Mesothelial cell of epicardium (in vitro differentiated cells): ENCODE measurements around the gene PERM1. TPM values are rescaled to one million over a fixed set of nuclear protein-coding genes. Genes with fewer than 3 reads are reported as not detected.

Source experiments
- DNase-seq, 2 experiments: peaks; one replicate each; pipeline ENCODE4 v3.0.0; 2021; ENCODE audit warnings: low spot score in 2 of 2; ENCODE audit not compliant: unreplicated experiment in 2 of 2
- H3K27ac Mint-ChIP-seq: 2 replicates; pipeline ENCODE4 v1.8.0; 2021; ENCODE audit warnings: mixed read lengths
- H3K27me3 Mint-ChIP-seq: 2 replicates; pipeline ENCODE4 v1.8.0; 2021; ENCODE audit warnings: low read depth, mixed read lengths
- H3K36me3 Mint-ChIP-seq: 2 replicates; pipeline ENCODE4 v1.8.0; 2021; ENCODE audit warnings: mixed read lengths
- H3K4me1 Mint-ChIP-seq: 2 replicates; pipeline ENCODE4 v1.8.0; 2021; ENCODE audit warnings: mixed read lengths
- H3K4me3 Mint-ChIP-seq: 2 replicates; pipeline ENCODE4 v1.8.0; 2021; ENCODE audit warnings: mild to moderate bottlenecking, moderate library complexity, mixed read lengths
- H3K9me3 Mint-ChIP-seq: 2 replicates; pipeline ENCODE4 v1.8.0; 2021; ENCODE audit warnings: mixed read lengths
- CTCF ChIP-seq: fragments of 200-600 bp; sonication (generic); IDR thresholded peaks from one replicate; pipeline ENCODE4 v1.5.0; 2021; ENCODE audit warnings: antibody characterized with exemption; ENCODE audit not compliant: unreplicated experiment
- total RNA-seq: library from RNA; stranded (reverse); gene quantifications from 3 replicates; pipeline ENCODE4 v1.2.1, GENCODE V29; 2021

The PERM1 gene
- total RNA-seq, 1 donor from 2014 or later: 2.8 TPM

DNA sequence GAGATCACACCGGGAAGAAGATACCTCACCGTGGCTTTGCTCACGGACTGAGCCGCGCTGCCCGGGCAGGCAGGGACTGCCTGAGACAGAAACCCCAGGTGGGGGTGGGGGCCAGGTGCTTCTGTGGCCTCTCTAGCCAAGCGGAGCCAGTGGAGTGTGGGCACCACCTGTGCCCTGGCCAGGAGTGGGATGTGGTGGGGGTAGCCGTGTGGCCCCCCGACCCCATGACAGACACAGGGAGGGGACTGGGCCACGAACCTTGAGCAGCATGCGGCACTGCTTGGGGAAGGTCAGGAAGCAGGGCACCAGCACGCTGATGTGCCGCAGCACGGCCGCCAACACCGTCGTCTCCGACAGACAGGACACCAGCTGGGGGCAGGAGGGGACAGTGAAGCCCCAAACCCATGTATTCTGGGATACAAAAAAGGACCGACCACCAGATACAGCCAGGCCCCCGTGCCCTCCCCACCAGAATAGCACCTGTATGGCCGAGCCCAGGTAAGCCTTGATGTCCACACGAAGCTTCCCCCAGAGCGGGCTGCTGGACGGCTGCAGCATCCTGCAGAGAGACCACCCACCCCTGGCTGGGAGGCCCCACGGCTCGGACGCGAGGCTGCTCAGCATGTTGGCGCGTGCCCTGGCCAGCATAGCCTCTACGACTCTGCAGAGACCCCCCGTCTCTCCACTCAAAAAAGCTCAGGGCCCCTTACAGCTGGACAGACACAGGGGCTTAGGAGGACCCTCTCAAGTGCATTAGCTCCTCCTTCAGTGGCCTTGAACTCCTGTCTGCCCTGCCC is 28.2 kb downstream of the PERM1 start:
- no peak overlapping the region for H3K4me3 Mint-ChIP-seq
- no peaks in the 10 kb centered on the region for H3K9me3 Mint-ChIP-seq

DNA sequence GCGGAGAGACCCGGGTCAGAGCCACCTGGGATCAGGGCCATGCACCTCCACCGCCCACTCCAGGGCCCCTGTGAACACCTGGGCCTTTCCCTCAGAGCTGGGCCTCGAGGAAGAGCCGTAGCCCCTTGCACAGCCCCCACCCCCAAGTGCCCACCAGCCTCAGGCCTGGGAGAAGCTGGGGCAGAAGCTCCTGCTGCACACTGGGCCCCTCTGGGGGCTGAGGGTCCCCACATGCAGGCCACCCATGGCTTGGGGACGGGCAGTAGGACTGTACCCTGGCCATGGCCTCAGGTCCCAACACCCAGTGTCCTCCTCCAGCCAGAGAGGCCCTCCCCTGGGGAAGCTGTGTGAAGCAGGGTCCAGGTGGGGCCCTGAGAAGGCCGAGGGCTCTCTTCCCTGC is 29.3 kb downstream of the PERM1 start:
- Mint-ChIP-seq H3K4me3 (no peak overlapping the region), H3K27ac (no peak overlapping the region), H3K4me1 (peaks cover 3% of the 10 kb centered on the region), H3K27me3 (no peaks in the 10 kb centered on the region), H3K36me3 (peaks cover 49% of the 10 kb centered on the region), H3K9me3 (no peaks in the 10 kb centered on the region)
- no peak for DNase-seq
- TF ChIP-seq CTCF: no peak

More for the DNA sequence above, 28.2 kb downstream of the PERM1 start:
- H3K4me1 Mint-ChIP-seq: peaks cover 11% of the 10 kb centered on the region
- no peaks in the 10 kb centered on the region for H3K27me3 Mint-ChIP-seq
- peaks cover 45% of the 10 kb centered on the region for H3K36me3 Mint-ChIP-seq
- no peak for DNase-seq
- no peak for TF ChIP-seq CTCF
- no peak overlapping the region for H3K27ac Mint-ChIP-seq

GRCh38 chr1:952201-952600 is 29.7 kb downstream of the PERM1 start:
- no peak overlapping the region for H3K4me3 Mint-ChIP-seq
- TF ChIP-seq CTCF: no peak
- H3K27me3 Mint-ChIP-seq: no peaks in the 10 kb centered on the region
- no peaks in the 10 kb centered on the region for H3K9me3 Mint-ChIP-seq
- peaks cover 51% of the 10 kb centered on the region for H3K36me3 Mint-ChIP-seq
- no peaks in the 10 kb centered on the region for H3K4me1 Mint-ChIP-seq
- no peak overlapping the region for H3K27ac Mint-ChIP-seq
- no peak for DNase-seq

- Mint-ChIP-seq H3K4me1 (no peaks in the 10 kb centered on the region), H3K27ac (no peak overlapping the region), H3K4me3 (no peak overlapping the region), H3K9me3 (no peaks in the 10 kb centered on the region), H3K36me3 (peaks cover 50% of the 10 kb centered on the region), H3K27me3 (no peaks in the 10 kb centered on the region)
- no peak for DNase-seq
- TF ChIP-seq CTCF: no peak
Measured at GRCh38 chr1:951364-951763, 30.5 kb downstream of the PERM1 start.

- Mint-ChIP-seq H3K27ac (no peak overlapping the region), H3K27me3 (no peaks in the 10 kb centered on the region), H3K4me1 (no peaks in the 10 kb centered on the region), H3K4me3 (no peak overlapping the region), H3K36me3 (peaks cover 51% of the 10 kb centered on the region), H3K9me3 (no peaks in the 10 kb centered on the region)
- DNase-seq: no peak
- no peak for TF ChIP-seq CTCF
Measured at GRCh38 chr1:950881-951280, 31.0 kb downstream of the PERM1 start.

DNA sequence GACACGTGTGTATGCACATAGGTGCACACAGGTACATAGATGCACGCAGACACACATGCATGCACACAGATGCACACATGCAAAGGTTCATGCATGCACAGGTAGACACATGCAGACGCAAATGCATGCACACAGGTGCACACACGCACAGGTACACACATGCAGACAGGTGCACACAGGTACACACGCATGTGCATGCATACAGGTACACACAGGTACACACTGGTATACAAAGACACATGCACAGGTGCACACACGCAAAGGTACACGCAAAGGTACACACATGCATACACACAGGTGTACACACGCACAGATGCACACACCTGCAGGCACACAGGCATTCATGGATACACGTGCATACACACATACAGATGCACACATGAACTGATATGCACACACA is 31.6 kb downstream of the PERM1 start:
- H3K36me3 Mint-ChIP-seq: peaks cover 54% of the 10 kb centered on the region
- no peak for DNase-seq
- H3K9me3 Mint-ChIP-seq: no peaks in the 10 kb centered on the region
- H3K27me3 Mint-ChIP-seq: no peaks in the 10 kb centered on the region
- H3K4me3 Mint-ChIP-seq: no peak overlapping the region
- peaks cover 5% of the 10 kb centered on the region for H3K4me1 Mint-ChIP-seq
- H3K27ac Mint-ChIP-seq: no peak overlapping the region
- no peak for TF ChIP-seq CTCF
